MG63 (cell line): ENCODE measurements around the gene LAMA4. TPM values are rescaled to one million over a fixed set of nuclear protein-coding genes. Genes with fewer than 3 reads are reported as not detected.

ENCODE experiments used
- DNase-seq: peaks from one replicate; pipeline ENCODE4 v3.0.0-alpha.2; 2020
- H3K27me3 ChIP-seq: fragments of 250-450 bp; sonication (Bioruptor Pico); 2 replicates; pipeline ENCODE4 v1.5.1; 2020; ENCODE audit warnings: mild to moderate bottlenecking, moderate library complexity
- H3K36me3 ChIP-seq: fragments of 250-450 bp; sonication (Bioruptor Pico); 2 replicates; pipeline ENCODE4 v1.5.1; 2020; ENCODE audit warnings: mild to moderate bottlenecking, moderate library complexity
- H3K4me3 ChIP-seq: fragments of 250-450 bp; sonication (Bioruptor Pico); 2 replicates; pipeline ENCODE4 v1.5.1; 2020; ENCODE audit warnings: mild to moderate bottlenecking, moderate library complexity
- H3K9me3 ChIP-seq: fragments of 250-450 bp; sonication (Bioruptor Pico); 2 replicates; pipeline ENCODE4 v1.5.1; 2020; ENCODE audit warnings: mild to moderate bottlenecking, moderate library complexity
- total RNA-seq: library from RNA; depleted of rRNA; stranded (reverse); fragments of >200 nt; shearing (Covaris generic); gene quantifications from 2 replicates; pipeline ENCODE4 v1.2.3, GENCODE V29; 2014; ENCODE audit warnings: low replicate concordance

Gene LAMA4
- total RNA-seq, 1 experiment from 2014 or later: 13.0 TPM

GRCh38 chr6:112254921-112255320, 554 bp upstream of the LAMA4 start:
- DNase-seq: no peak
- Histone ChIP-seq H3K9me3 (no peaks in the 10 kb centered on the region), H3K4me3 (peak overlapping the region; percentile 67), H3K27me3 (no peaks in the 10 kb centered on the region), H3K36me3 (peaks cover 7% of the 10 kb centered on the region)

- H3K36me3 ChIP-seq: peaks cover 8% of the 10 kb centered on the region
- no peaks in the 10 kb centered on the region for H3K9me3 ChIP-seq
- H3K27me3 ChIP-seq: no peaks in the 10 kb centered on the region
- DNase-seq: no peak
- peak overlapping the region; percentile 67 for H3K4me3 ChIP-seq
Measured at GRCh38 chr6:112253498-112253840, 898 bp downstream of the LAMA4 start.

- no peak for DNase-seq
Measured at GRCh38 chr6:112252571-112253497, 1.5 kb downstream of the LAMA4 start.

GRCh38 chr6:112251171-112251875, 3.0 kb downstream of the LAMA4 start:
- H3K4me3 ChIP-seq: peak overlapping the region; percentile 67

More at GRCh38 chr6:112252571-112253497, 1.5 kb downstream of the LAMA4 start:
- Histone ChIP-seq H3K36me3 (peaks cover 8% of the 10 kb centered on the region), H3K9me3 (no peaks in the 10 kb centered on the region), H3K27me3 (no peaks in the 10 kb centered on the region), H3K4me3 (peak overlapping the region; percentile 67)

GRCh38 chr6:112249489-112249888, 4.9 kb downstream of the LAMA4 start:
- no peak for DNase-seq
- Histone ChIP-seq H3K9me3 (no peaks in the 10 kb centered on the region), H3K27me3 (no peaks in the 10 kb centered on the region), H3K4me3 (no peak overlapping the region), H3K36me3 (peaks cover 11% of the 10 kb centered on the region)

More at GRCh38 chr6:112251171-112251875, 3.0 kb downstream of the LAMA4 start:
- Histone ChIP-seq H3K9me3 (no peaks in the 10 kb centered on the region), H3K36me3 (peaks cover 8% of the 10 kb centered on the region), H3K27me3 (no peaks in the 10 kb centered on the region)
- DNase-seq: no peak

GRCh38 chr6:112247275-112247674, 7.1 kb downstream of the LAMA4 start:
- no peak overlapping the region for H3K4me3 ChIP-seq
- DNase-seq: no peak
- H3K9me3 ChIP-seq: no peaks in the 10 kb centered on the region
- H3K27me3 ChIP-seq: no peaks in the 10 kb centered on the region
- H3K36me3 ChIP-seq: peaks cover 11% of the 10 kb centered on the region

GRCh38 chr6:112245511-112246203, 8.7 kb downstream of the LAMA4 start:
- Histone ChIP-seq H3K4me3 (no peak overlapping the region), H3K36me3 (peaks cover 7% of the 10 kb centered on the region), H3K9me3 (no peaks in the 10 kb centered on the region), H3K27me3 (no peaks in the 10 kb centered on the region)
- DNase-seq: no peak

- H3K27me3 ChIP-seq: no peaks in the 10 kb centered on the region
- peak overlapping the region; percentile 13; the same call in 1 of the 2 replicates for H3K4me3 ChIP-seq
- peaks cover 3% of the 10 kb centered on the region for H3K36me3 ChIP-seq
- H3K9me3 ChIP-seq: no peaks in the 10 kb centered on the region
- DNase-seq: no peak
Measured at GRCh38 chr6:112243861-112244827, 10.2 kb downstream of the LAMA4 start.

GRCh38 chr6:112241820-112242429, 12.4 kb downstream of the LAMA4 start:
- DNase-seq: no peak
- no peaks in the 10 kb centered on the region for H3K9me3 ChIP-seq

GRCh38 chr6:112237595-112237994, 16.8 kb downstream of the LAMA4 start:
- Histone ChIP-seq H3K27me3 (no peaks in the 10 kb centered on the region), H3K9me3 (no peaks in the 10 kb centered on the region), H3K4me3 (no peak overlapping the region), H3K36me3 (no peaks in the 10 kb centered on the region)
- DNase-seq: peak; percentile 83

More at GRCh38 chr6:112241820-112242429, 12.4 kb downstream of the LAMA4 start:
- Histone ChIP-seq H3K27me3 (no peaks in the 10 kb centered on the region), H3K36me3 (peaks cover 3% of the 10 kb centered on the region; the same call in 1 of the 2 replicates), H3K4me3 (no peak overlapping the region)

GRCh38 chr6:112237066-112237465, 17.3 kb downstream of the LAMA4 start:
- Histone ChIP-seq H3K4me3 (no peak overlapping the region), H3K36me3 (no peaks in the 10 kb centered on the region), H3K27me3 (no peaks in the 10 kb centered on the region), H3K9me3 (no peaks in the 10 kb centered on the region)
- DNase-seq: no peak

- DNase-seq: no peak
- H3K36me3 ChIP-seq: no peaks in the 10 kb centered on the region
- H3K4me3 ChIP-seq: no peak overlapping the region
- no peaks in the 10 kb centered on the region for H3K9me3 ChIP-seq
- no peaks in the 10 kb centered on the region for H3K27me3 ChIP-seq
Measured at GRCh38 chr6:112235956-112236355, 18.4 kb downstream of the LAMA4 start.

GRCh38 chr6:112234601-112235000, 19.8 kb downstream of the LAMA4 start:
- DNase-seq: no peak
- no peaks in the 10 kb centered on the region for H3K27me3 ChIP-seq
- H3K4me3 ChIP-seq: no peak overlapping the region
- no peaks in the 10 kb centered on the region for H3K9me3 ChIP-seq
- no peaks in the 10 kb centered on the region for H3K36me3 ChIP-seq

- Histone ChIP-seq H3K27me3 (no peaks in the 10 kb centered on the region), H3K4me3 (no peak overlapping the region), H3K36me3 (no peaks in the 10 kb centered on the region), H3K9me3 (no peaks in the 10 kb centered on the region)
- peak; percentile 69 for DNase-seq
Measured at GRCh38 chr6:112233847-112234246, 20.5 kb downstream of the LAMA4 start.

GRCh38 chr6:112232845-112233256, 21.5 kb downstream of the LAMA4 start:
- no peak overlapping the region for H3K4me3 ChIP-seq
- no peaks in the 10 kb centered on the region for H3K27me3 ChIP-seq
- DNase-seq: peak; percentile 49
- no peaks in the 10 kb centered on the region for H3K36me3 ChIP-seq
- H3K9me3 ChIP-seq: no peaks in the 10 kb centered on the region
